Fibroblast of pulmonary artery (primary cell): ENCODE data around the gene LDAF1.
"Not testable (repeated sequence)": the region's sequence is repeated elsewhere in the genome, so short reads cannot be mapped to it uniquely, and the experiment has no call there.

Experiments used
- DNase-seq: peaks from one replicate; pipeline ENCODE4 v3.0.0-alpha.2; 2010; ENCODE audit warnings: low read depth
- H3K4me3 ChIP-seq: replicated peaks from 2 replicates; pipeline ENCODE4 v1.5.1; 2011; ENCODE audit warnings: low read depth, mild to moderate bottlenecking, control low read depth, low read length, moderate library complexity
- CTCF ChIP-seq: IDR thresholded peaks from 2 replicates; pipeline ENCODE4 v1.5.1; 2011; ENCODE audit warnings: mild to moderate bottlenecking, control low read depth, low read length, inconsistent platforms; ENCODE audit errors: missing control alignments

Gene LDAF1

GRCh38 chr16:21128991-21129390, 29.5 kb upstream of the LDAF1 start:
- no peak for TF ChIP-seq CTCF
- DNase-seq: no peak
- no peak overlapping the region for H3K4me3 ChIP-seq

- TF ChIP-seq CTCF: no peak
- no peak overlapping the region for H3K4me3 ChIP-seq
- DNase-seq: no peak
Observed at GRCh38 chr16:21130811-21131210, 27.7 kb upstream of the LDAF1 start.

GRCh38 chr16:21134053-21134452, 24.4 kb upstream of the LDAF1 start:
- H3K4me3 ChIP-seq: no peak overlapping the region
- no peak for DNase-seq
- no peak for TF ChIP-seq CTCF

GRCh38 chr16:21145738-21146137, 12.7 kb upstream of the LDAF1 start:
- no peak for TF ChIP-seq CTCF
- H3K4me3 ChIP-seq: no peak overlapping the region
- no peak for DNase-seq

GRCh38 chr16:21150375-21151001, 8.0 kb upstream of the LDAF1 start, which contains the start of gene DNAH3:
TSS of gene DNAH3 (minus strand) at chr16:21150846. CDS start at chr16:21150319, 527 bp downstream.
- no peak for TF ChIP-seq CTCF
- H3K4me3 ChIP-seq: no peak within 1 kb of the TSS
- DNase-seq: no peak

DNA sequence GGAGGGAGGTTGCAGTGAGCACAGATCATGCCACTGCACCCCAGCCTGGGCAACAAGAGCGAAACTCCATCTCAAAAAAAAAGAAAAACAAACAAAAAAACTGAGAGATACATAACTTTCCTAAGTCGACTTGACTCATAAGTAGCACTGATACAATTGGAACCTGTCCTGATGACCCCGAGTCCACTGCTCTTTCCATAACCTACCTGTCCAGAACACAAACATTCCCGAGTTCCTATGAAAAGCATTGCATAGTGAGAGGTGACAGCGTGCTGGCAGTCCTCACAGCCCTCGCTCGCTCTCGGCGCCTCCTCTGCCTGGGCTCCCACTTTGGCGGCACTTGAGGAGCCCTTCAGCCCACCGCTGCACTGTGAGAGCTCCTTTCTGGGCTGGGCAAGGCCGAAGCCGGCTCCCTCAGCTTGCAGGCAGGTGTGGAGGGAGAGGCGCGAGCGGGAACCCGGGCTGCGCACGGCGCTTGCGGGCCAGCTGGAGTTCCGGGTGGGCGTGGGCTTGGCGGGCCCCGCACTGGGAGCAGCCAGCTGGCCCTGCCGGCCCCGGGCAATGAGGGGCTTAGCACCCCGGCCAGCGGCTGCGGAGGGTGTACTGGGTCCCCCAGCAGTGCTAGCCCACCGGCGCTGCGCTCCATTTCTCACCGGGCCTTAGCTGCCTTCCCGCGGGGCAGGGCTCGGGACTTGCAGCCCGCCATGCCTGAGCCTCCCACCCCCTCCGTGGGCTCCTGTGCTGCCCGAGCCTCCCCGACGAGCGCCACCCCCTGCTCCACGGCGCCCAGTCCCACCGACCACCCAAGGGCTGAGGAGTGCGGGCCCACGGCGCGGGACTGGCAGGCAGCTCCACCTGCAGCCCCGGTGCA, 6.1 kb upstream of the LDAF1 start:
- H3K4me3 ChIP-seq, DNase-seq: not testable (repeated sequence)

DNA sequence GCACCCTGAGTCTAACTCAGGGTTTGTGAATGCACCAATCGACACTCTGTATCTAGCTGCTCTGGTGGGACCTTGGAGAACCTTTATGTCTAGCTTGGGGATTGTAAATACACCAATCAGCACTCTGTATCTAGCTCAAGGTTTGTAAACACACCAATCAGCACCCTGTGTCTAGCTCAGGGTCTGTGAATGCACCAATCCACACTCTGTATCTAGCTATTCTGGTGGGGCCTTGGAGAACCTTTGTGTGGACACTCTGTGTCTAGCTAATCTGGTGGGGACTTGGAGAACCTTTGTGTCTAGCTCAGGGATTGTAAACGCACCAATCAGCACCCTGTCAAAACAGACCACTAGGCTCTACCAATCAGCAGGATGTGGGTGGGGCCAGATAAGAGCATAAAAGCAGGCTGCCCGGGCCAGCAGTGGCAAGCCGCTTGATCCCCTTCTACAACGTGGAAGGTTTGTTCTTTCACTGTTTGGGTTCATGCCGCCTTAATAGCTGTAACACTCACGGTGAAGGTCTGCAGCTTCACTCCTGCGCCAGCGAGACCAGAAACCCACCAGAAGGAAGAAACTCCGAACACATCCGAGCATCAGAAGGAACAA, 5.2 kb upstream of the LDAF1 start:
- not testable (repeated sequence) for DNase-seq, H3K4me3 ChIP-seq

- DNase-seq, H3K4me3 ChIP-seq: not testable (repeated sequence)
Observed at GRCh38 chr16:21156011-21156410, 2.5 kb upstream of the LDAF1 start.
